GM23248 (cell line): Measurements from ENCODE around the gene ZNF747.

Experiments
- EZH2 ChIP-seq: fragments of 200-600 bp; sonication (generic); IDR thresholded peaks from 2 replicates; pipeline ENCODE4 v1.6.1; 2018; ENCODE audit warnings: antibody characterized with exemption, mild to moderate bottlenecking; ENCODE audit not compliant: insufficient read depth, poor library complexity, severe bottlenecking
- EZH2phosphoT487 ChIP-seq: fragments of 200-600 bp; sonication (generic); IDR thresholded peaks from 2 replicates; pipeline ENCODE4 v1.6.1; 2018; ENCODE audit warnings: antibody characterized with exemption, moderate library complexity, mild to moderate bottlenecking, low read depth; ENCODE audit not compliant: insufficient read depth

- TF ChIP-seq EZH2, result no peak
- TF ChIP-seq EZH2phosphoT487, result no peak
Observed at GRCh38 chr16:30491744-30492308, 42.8 kb downstream of the ZNF747 start.
